ENCODE measurements around the gene PSME2. TPM values are rescaled to one million over a fixed set of nuclear protein-coding genes. Genes with fewer than 3 reads are reported as not detected.
A peak's percentile ranks its signal among the peaks of the same experiment; 100 is the strongest.

PSME2 gene
- total and polyA plus RNA-seq, 2 of the 13 experiments (the other 11 are each of a cell fraction or from before 2014, with no cell fraction given), result 332 to 716 TPM

DNA sequence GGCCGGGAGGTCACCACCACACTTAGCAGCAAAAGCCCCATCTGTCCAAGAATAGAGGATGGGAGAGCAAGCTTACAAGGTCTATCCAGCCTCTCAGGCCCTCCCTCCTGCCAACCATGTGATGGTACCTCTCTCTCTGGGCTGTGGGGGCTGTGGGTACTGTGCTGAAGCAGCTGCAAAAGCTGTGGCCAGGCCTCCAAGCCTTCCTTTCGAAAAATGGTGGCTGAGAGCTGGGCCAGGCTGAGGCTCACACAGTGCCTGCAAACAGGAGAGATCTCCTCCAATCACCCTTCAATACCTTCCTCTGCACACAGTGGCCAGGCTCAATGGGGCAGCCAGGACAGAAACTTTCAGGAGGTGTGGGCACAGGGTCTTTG lies 41.1 kb upstream of the PSME2 start (continued):
- TF ChIP-seq U2AF2 (IDR thresholded peaks at IDR 0.05; ENCODE audit: low read depth, low read length), result no peak
- TF ChIP-seq, protein P1, sequence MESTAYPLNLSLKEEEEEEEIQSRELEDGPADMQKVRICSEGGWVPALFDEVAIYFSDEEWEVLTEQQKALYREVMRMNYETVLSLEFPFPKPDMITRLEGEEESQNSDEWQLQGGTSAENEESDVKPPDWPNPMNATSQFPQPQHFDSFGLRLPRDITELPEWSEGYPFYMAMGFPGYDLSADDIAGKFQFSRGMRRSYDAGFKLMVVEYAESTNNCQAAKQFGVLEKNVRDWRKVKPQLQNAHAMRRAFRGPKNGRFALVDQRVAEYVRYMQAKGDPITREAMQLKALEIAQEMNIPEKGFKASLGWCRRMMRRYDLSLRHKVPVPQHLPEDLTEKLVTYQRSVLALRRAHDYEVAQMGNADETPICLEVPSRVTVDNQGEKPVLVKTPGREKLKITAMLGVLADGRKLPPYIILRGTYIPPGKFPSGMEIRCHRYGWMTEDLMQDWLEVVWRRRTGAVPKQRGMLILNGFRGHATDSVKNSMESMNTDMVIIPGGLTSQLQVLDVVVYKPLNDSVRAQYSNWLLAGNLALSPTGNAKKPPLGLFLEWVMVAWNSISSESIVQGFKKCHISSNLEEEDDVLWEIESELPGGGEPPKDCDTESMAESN (CRISPR knock-in tag; conservative IDR thresholded peaks at IDR 0.05), result no peak
- TF ChIP-seq, protein P2, sequence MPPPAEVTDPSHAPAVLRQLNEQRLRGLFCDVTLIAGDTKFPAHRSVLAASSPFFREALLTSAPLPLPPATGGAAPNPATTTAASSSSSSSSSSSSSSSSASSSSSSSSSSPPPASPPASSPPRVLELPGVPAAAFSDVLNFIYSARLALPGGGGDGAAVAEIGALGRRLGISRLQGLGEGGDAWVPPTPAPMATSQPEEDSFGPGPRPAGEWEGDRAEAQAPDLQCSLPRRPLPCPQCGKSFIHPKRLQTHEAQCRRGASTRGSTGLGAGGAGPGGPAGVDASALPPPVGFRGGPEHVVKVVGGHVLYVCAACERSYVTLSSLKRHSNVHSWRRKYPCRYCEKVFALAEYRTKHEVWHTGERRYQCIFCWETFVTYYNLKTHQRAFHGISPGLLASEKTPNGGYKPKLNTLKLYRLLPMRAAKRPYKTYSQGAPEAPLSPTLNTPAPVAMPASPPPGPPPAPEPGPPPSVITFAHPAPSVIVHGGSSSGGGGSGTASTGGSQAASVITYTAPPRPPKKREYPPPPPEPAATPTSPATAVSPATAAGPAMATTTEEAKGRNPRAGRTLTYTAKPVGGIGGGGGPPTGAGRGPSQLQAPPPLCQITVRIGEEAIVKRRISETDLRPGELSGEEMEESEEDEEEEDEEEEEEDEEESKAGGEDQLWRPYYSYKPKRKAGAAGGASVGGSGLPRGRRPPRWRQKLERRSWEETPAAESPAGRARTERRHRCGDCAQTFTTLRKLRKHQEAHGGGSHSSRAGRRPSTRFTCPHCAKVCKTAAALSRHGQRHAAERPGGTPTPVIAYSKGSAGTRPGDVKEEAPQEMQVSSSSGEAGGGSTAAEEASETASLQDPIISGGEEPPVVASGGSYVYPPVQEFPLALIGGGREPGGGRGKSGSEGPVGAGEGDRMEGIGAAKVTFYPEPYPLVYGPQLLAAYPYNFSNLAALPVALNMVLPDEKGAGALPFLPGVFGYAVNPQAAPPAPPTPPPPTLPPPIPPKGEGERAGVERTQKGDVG (CRISPR knock-in tag; IDR thresholded peaks at IDR 0.05; ENCODE audit: borderline replicate concordance), result no peak
- TF ChIP-seq KLF6 (CRISPR knock-in tag; IDR thresholded peaks at IDR 0.05), result no peak
- TF ChIP-seq SNRNP70 (IDR thresholded peaks at IDR 0.05; ENCODE audit: low read depth, low read length), result no peak
- TF ChIP-seq, protein P3, sequence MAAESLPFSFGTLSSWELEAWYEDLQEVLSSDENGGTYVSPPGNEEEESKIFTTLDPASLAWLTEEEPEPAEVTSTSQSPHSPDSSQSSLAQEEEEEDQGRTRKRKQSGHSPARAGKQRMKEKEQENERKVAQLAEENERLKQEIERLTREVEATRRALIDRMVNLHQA (CRISPR knock-in tag; IDR thresholded peaks at IDR 0.05), result no peak
- no peak for TF ChIP-seq ZNF546 (CRISPR knock-in tag; conservative IDR thresholded peaks at IDR 0.05)
- 0 out of 2 replicates have a peak, but pooled peaks have one; percentile 2 for TF ChIP-seq ZNF790 (CRISPR knock-in tag; IDR thresholded peaks at IDR 0.05; ENCODE audit: borderline replicate concordance)
- TF ChIP-seq, protein P4, sequence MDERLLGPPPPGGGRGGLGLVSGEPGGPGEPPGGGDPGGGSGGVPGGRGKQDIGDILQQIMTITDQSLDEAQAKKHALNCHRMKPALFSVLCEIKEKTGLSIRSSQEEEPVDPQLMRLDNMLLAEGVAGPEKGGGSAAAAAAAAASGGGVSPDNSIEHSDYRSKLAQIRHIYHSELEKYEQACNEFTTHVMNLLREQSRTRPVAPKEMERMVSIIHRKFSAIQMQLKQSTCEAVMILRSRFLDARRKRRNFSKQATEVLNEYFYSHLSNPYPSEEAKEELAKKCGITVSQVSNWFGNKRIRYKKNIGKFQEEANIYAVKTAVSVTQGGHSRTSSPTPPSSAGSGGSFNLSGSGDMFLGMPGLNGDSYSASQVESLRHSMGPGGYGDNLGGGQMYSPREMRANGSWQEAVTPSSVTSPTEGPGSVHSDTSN (CRISPR knock-in tag; IDR thresholded peaks at IDR 0.05), result no peak
- TF ChIP-seq CENPT (CRISPR knock-in tag; IDR thresholded peaks at IDR 0.05; ENCODE audit: low read depth), result no peak
- no peak for TF ChIP-seq HIVEP1 (CRISPR knock-in tag; IDR thresholded peaks at IDR 0.05)
- TF ChIP-seq, protein P5, sequence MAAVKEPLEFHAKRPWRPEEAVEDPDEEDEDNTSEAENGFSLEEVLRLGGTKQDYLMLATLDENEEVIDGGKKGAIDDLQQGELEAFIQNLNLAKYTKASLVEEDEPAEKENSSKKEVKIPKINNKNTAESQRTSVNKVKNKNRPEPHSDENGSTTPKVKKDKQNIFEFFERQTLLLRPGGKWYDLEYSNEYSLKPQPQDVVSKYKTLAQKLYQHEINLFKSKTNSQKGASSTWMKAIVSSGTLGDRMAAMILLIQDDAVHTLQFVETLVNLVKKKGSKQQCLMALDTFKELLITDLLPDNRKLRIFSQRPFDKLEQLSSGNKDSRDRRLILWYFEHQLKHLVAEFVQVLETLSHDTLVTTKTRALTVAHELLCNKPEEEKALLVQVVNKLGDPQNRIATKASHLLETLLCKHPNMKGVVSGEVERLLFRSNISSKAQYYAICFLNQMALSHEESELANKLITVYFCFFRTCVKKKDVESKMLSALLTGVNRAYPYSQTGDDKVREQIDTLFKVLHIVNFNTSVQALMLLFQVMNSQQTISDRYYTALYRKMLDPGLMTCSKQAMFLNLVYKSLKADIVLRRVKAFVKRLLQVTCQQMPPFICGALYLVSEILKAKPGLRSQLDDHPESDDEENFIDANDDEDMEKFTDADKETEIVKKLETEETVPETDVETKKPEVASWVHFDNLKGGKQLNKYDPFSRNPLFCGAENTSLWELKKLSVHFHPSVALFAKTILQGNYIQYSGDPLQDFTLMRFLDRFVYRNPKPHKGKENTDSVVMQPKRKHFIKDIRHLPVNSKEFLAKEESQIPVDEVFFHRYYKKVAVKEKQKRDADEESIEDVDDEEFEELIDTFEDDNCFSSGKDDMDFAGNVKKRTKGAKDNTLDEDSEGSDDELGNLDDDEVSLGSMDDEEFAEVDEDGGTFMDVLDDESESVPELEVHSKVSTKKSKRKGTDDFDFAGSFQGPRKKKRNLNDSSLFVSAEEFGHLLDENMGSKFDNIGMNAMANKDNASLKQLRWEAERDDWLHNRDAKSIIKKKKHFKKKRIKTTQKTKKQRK (IDR thresholded peaks at IDR 0.05; ENCODE audit: low read length), result no peak
- TF ChIP-seq ZNF160 (CRISPR knock-in tag; IDR thresholded peaks at IDR 0.05), result no peak
- no peak for TF ChIP-seq ZMYM3 (CRISPR knock-in tag; IDR thresholded peaks at IDR 0.05)
- TF ChIP-seq, protein P6, sequence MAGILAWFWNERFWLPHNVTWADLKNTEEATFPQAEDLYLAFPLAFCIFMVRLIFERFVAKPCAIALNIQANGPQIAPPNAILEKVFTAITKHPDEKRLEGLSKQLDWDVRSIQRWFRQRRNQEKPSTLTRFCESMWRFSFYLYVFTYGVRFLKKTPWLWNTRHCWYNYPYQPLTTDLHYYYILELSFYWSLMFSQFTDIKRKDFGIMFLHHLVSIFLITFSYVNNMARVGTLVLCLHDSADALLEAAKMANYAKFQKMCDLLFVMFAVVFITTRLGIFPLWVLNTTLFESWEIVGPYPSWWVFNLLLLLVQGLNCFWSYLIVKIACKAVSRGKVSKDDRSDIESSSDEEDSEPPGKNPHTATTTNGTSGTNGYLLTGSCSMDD (CRISPR knock-in tag; IDR thresholded peaks at IDR 0.05), result peak; percentile 43; the same call in 1 of the 2 replicates
- no peak for TF ChIP-seq ZBTB38 (CRISPR knock-in tag; IDR thresholded peaks at IDR 0.05)
- TF ChIP-seq ZNF629 (CRISPR knock-in tag; conservative IDR thresholded peaks at IDR 0.05), result no peak
